Measurements from ENCODE around the gene EFNA5.
"Not testable (repeated sequence)": the region's sequence is repeated elsewhere in the genome, so short reads cannot be mapped to it uniquely, and the experiment has no call there.

EFNA5 gene

GRCh38 chr5:107443897-107444296 lies 226.8 kb downstream of the EFNA5 start:
- no peak overlapping the region for H3K4me3 Mint-ChIP-seq
- H3K9me3 Mint-ChIP-seq: peaks cover 6% of the 10 kb centered on the region
- no peaks in the 10 kb centered on the region for H3K4me1 Mint-ChIP-seq (ENCODE audit: low read depth)
- no peak for DNase-seq (ENCODE audit: low spot score)
- H3K36me3 Mint-ChIP-seq (ENCODE audit: low read depth): no peaks in the 10 kb centered on the region
- no peak overlapping the region for H3K27ac Mint-ChIP-seq
- peaks cover 4% of the 10 kb centered on the region for H3K27me3 Mint-ChIP-seq (ENCODE audit: low read depth)

GRCh38 chr5:107442452-107442851 lies 228.3 kb downstream of the EFNA5 start:
- H3K4me1 Mint-ChIP-seq (ENCODE audit: low read depth): no peaks in the 10 kb centered on the region
- no peaks in the 10 kb centered on the region for H3K36me3 Mint-ChIP-seq (ENCODE audit: low read depth)
- H3K4me3 Mint-ChIP-seq: no peak overlapping the region
- no peak for DNase-seq (ENCODE audit: low spot score)
- H3K9me3 Mint-ChIP-seq: peaks cover 6% of the 10 kb centered on the region
- H3K27ac Mint-ChIP-seq: no peak overlapping the region
- peaks cover 2% of the 10 kb centered on the region for H3K27me3 Mint-ChIP-seq (ENCODE audit: low read depth)

GRCh38 chr5:107439832-107440231 lies 230.9 kb downstream of the EFNA5 start:
- peaks cover 6% of the 10 kb centered on the region for H3K9me3 Mint-ChIP-seq
- H3K36me3 Mint-ChIP-seq (ENCODE audit: low read depth): no peaks in the 10 kb centered on the region
- H3K4me1 Mint-ChIP-seq (ENCODE audit: low read depth): no peaks in the 10 kb centered on the region
- no peak overlapping the region for H3K4me3 Mint-ChIP-seq
- H3K27ac Mint-ChIP-seq: no peak overlapping the region
- peaks cover 5% of the 10 kb centered on the region for H3K27me3 Mint-ChIP-seq (ENCODE audit: low read depth)
- DNase-seq (ENCODE audit: low spot score): no peak

- no peaks in the 10 kb centered on the region for H3K36me3 Mint-ChIP-seq (ENCODE audit: low read depth)
- no peak overlapping the region for H3K27ac Mint-ChIP-seq
- no peak overlapping the region for H3K4me3 Mint-ChIP-seq
- H3K9me3 Mint-ChIP-seq: peaks cover 6% of the 10 kb centered on the region
- peaks cover 3% of the 10 kb centered on the region for H3K27me3 Mint-ChIP-seq (ENCODE audit: low read depth)
- no peak for DNase-seq (ENCODE audit: low spot score)
- H3K4me1 Mint-ChIP-seq (ENCODE audit: low read depth): no peaks in the 10 kb centered on the region
Observed at GRCh38 chr5:107437986-107438510, 232.7 kb downstream of the EFNA5 start.

GRCh38 chr5:107437154-107437553 lies 233.6 kb downstream of the EFNA5 start:
- no peaks in the 10 kb centered on the region for H3K36me3 Mint-ChIP-seq (ENCODE audit: low read depth)
- peaks cover 6% of the 10 kb centered on the region for H3K9me3 Mint-ChIP-seq
- H3K4me1 Mint-ChIP-seq (ENCODE audit: low read depth): no peaks in the 10 kb centered on the region
- H3K27ac Mint-ChIP-seq: no peak overlapping the region
- H3K4me3 Mint-ChIP-seq: no peak overlapping the region
- no peak for DNase-seq (ENCODE audit: low spot score)
- peaks cover 3% of the 10 kb centered on the region for H3K27me3 Mint-ChIP-seq (ENCODE audit: low read depth)

- Mint-ChIP-seq H3K9me3 (peaks cover 6% of the 10 kb centered on the region), H3K27me3 (ENCODE audit: low read depth) (peaks cover 3% of the 10 kb centered on the region), H3K4me1 (ENCODE audit: low read depth) (no peaks in the 10 kb centered on the region), H3K4me3 (no peak overlapping the region), H3K36me3 (ENCODE audit: low read depth) (no peaks in the 10 kb centered on the region), H3K27ac (no peak overlapping the region)
- no peak for DNase-seq (ENCODE audit: low spot score)
Observed at GRCh38 chr5:107436201-107436600, 234.5 kb downstream of the EFNA5 start.

- H3K27ac Mint-ChIP-seq: no peak overlapping the region
- peaks cover 6% of the 10 kb centered on the region for H3K9me3 Mint-ChIP-seq
- no peaks in the 10 kb centered on the region for H3K36me3 Mint-ChIP-seq (ENCODE audit: low read depth)
- peaks cover 3% of the 10 kb centered on the region for H3K27me3 Mint-ChIP-seq (ENCODE audit: low read depth)
- no peak for DNase-seq (ENCODE audit: low spot score)
- no peak overlapping the region for H3K4me3 Mint-ChIP-seq
- peaks cover 3% of the 10 kb centered on the region for H3K4me1 Mint-ChIP-seq (ENCODE audit: low read depth)
Observed at GRCh38 chr5:107435061-107435460, 235.7 kb downstream of the EFNA5 start.

- H3K27ac Mint-ChIP-seq; H3K4me1 Mint-ChIP-seq (ENCODE audit: low read depth); DNase-seq (ENCODE audit: low spot score); H3K27me3 Mint-ChIP-seq (ENCODE audit: low read depth); H3K9me3 Mint-ChIP-seq; H3K4me3 Mint-ChIP-seq; H3K36me3 Mint-ChIP-seq (ENCODE audit: low read depth): not testable (repeated sequence)
Observed at GRCh38 chr5:107433646-107434045, 237.1 kb downstream of the EFNA5 start.

- Mint-ChIP-seq H3K27ac (no peak overlapping the region), H3K4me1 (ENCODE audit: low read depth) (peaks cover 3% of the 10 kb centered on the region), H3K4me3 (no peak overlapping the region), H3K9me3 (no peaks in the 10 kb centered on the region), H3K36me3 (ENCODE audit: low read depth) (no peaks in the 10 kb centered on the region), H3K27me3 (ENCODE audit: low read depth) (peaks cover 3% of the 10 kb centered on the region)
- no peak for DNase-seq (ENCODE audit: low spot score)
Observed at GRCh38 chr5:107431998-107432397, 238.7 kb downstream of the EFNA5 start.

GRCh38 chr5:107431536-107431935 lies 239.2 kb downstream of the EFNA5 start:
- Mint-ChIP-seq H3K9me3 (no peaks in the 10 kb centered on the region), H3K4me1 (ENCODE audit: low read depth) (peaks cover 3% of the 10 kb centered on the region), H3K27me3 (ENCODE audit: low read depth) (peaks cover 3% of the 10 kb centered on the region), H3K27ac (no peak overlapping the region), H3K4me3 (no peak overlapping the region), H3K36me3 (ENCODE audit: low read depth) (no peaks in the 10 kb centered on the region)
- DNase-seq (ENCODE audit: low spot score): no peak

- Mint-ChIP-seq H3K9me3 (no peaks in the 10 kb centered on the region), H3K27me3 (ENCODE audit: low read depth) (no peaks in the 10 kb centered on the region), H3K36me3 (ENCODE audit: low read depth) (no peaks in the 10 kb centered on the region), H3K4me3 (peak overlapping the region; percentile 19), H3K27ac (no peak overlapping the region), H3K4me1 (ENCODE audit: low read depth) (peaks cover 3% of the 10 kb centered on the region)
- no peak for DNase-seq (ENCODE audit: low spot score)
Observed at GRCh38 chr5:107430071-107430625, 240.6 kb downstream of the EFNA5 start.

GRCh38 chr5:107428303-107428813 lies 242.4 kb downstream of the EFNA5 start:
- DNase-seq (ENCODE audit: low spot score): no peak
- Mint-ChIP-seq H3K9me3 (no peaks in the 10 kb centered on the region), H3K36me3 (ENCODE audit: low read depth) (no peaks in the 10 kb centered on the region), H3K27ac (no peak overlapping the region), H3K27me3 (ENCODE audit: low read depth) (no peaks in the 10 kb centered on the region), H3K4me1 (ENCODE audit: low read depth) (peaks cover 3% of the 10 kb centered on the region), H3K4me3 (no peak overlapping the region)

- peaks cover 6% of the 10 kb centered on the region for H3K27me3 Mint-ChIP-seq (ENCODE audit: low read depth)
- no peak overlapping the region for H3K27ac Mint-ChIP-seq
- peaks cover 3% of the 10 kb centered on the region for H3K4me1 Mint-ChIP-seq (ENCODE audit: low read depth)
- DNase-seq (ENCODE audit: low spot score): no peak
- no peak overlapping the region for H3K4me3 Mint-ChIP-seq
- no peaks in the 10 kb centered on the region for H3K9me3 Mint-ChIP-seq
- no peaks in the 10 kb centered on the region for H3K36me3 Mint-ChIP-seq (ENCODE audit: low read depth)
Observed at GRCh38 chr5:107426872-107427271, 243.9 kb downstream of the EFNA5 start.

- no peak overlapping the region for H3K27ac Mint-ChIP-seq
- H3K36me3 Mint-ChIP-seq (ENCODE audit: low read depth): no peaks in the 10 kb centered on the region
- H3K4me1 Mint-ChIP-seq (ENCODE audit: low read depth): peaks cover 3% of the 10 kb centered on the region
- DNase-seq (ENCODE audit: low spot score): no peak
- H3K27me3 Mint-ChIP-seq (ENCODE audit: low read depth): peaks cover 9% of the 10 kb centered on the region
- no peaks in the 10 kb centered on the region for H3K9me3 Mint-ChIP-seq
- H3K4me3 Mint-ChIP-seq: no peak overlapping the region
Observed at GRCh38 chr5:107426209-107426608, 244.5 kb downstream of the EFNA5 start.

GRCh38 chr5:107425541-107426031 lies 245.2 kb downstream of the EFNA5 start:
- Mint-ChIP-seq H3K36me3 (ENCODE audit: low read depth) (no peaks in the 10 kb centered on the region), H3K27me3 (ENCODE audit: low read depth) (peaks cover 9% of the 10 kb centered on the region), H3K27ac (no peak overlapping the region), H3K4me3 (no peak overlapping the region), H3K9me3 (no peaks in the 10 kb centered on the region), H3K4me1 (ENCODE audit: low read depth) (no peaks in the 10 kb centered on the region)
- no peak for DNase-seq (ENCODE audit: low spot score)
